Activated naive CD4-positive, alpha-beta T cell treated with anti-CD3 and anti-CD28 coated beads, Interleukin-2, amount 10 ng/mL, durations not matched to agents 7 days and 5 days (primary cell): ENCODE data around the gene SMAD7.

Source experiments
- CTCF ChIA-PET: fragments of 350-600 bp; sonication (Branson Sonifier 250); formaldehyde crosslinking; loops from one replicate; lab custom pipeline; 2021; ENCODE audit warnings: antibody characterized with exemption; lab: Charles Lee
- DNase-seq: peaks from one replicate; pipeline ENCODE4 v3.0.0-alpha.2; 2020
- H3K27ac Mint-ChIP-seq: one replicate; pipeline ENCODE4 v1.8.0; 2021; ENCODE audit warnings: mild to moderate bottlenecking, moderate library complexity, mixed read lengths
- H3K27me3 Mint-ChIP-seq: one replicate; pipeline ENCODE4 v1.8.0; 2021; ENCODE audit warnings: mild to moderate bottlenecking, mixed read lengths
- H3K36me3 Mint-ChIP-seq: one replicate; pipeline ENCODE4 v1.8.0; 2021; ENCODE audit warnings: mixed read lengths
- H3K4me1 Mint-ChIP-seq: one replicate; pipeline ENCODE4 v1.8.0; 2021; ENCODE audit warnings: mixed read lengths
- H3K4me3 Mint-ChIP-seq: one replicate; pipeline ENCODE4 v1.8.0; 2021; ENCODE audit warnings: mild to moderate bottlenecking, moderate library complexity, mixed read lengths
- H3K9me3 Mint-ChIP-seq: one replicate; pipeline ENCODE4 v1.8.0; 2021; ENCODE audit warnings: mixed read lengths

The SMAD7 gene

DNA sequence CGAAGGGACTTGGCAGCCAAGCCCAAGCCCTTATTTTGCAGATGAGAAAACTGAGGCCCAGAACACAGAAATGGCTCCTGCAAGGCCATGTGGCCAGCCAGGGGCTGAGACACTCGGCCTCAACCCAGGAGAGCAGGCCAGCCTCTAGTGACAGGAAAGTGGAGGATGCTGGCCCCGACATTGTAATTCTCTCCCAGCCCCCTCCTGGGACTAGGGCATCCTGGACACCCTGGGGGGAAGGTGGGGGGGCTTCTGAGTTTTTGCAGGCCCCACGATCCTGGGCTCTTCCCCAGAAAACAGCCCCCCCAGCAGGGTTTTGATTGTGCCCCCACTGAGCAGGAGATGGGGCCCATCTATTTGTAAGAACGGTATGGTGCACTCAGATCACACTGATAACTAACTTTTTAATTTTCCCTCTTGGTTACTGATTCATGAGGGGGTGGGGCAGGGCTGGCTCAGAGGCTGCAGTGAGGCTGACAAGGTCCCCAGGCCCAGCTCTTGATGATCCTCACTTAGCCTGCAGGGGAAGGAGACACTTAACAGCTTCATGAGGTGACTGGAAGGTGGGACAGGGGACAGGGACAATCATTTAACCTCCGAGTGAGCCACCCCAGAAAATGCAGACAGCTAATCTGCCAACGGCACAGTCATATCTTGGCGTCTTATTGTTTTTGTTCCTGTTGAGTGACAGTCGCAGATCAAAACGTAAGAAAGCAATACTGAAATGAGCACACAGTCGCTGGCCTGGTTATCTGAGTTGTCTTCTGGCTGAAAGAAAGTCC, 18.9 kb downstream of the SMAD7 start:
- no peaks in the 10 kb centered on the region for H3K9me3 Mint-ChIP-seq
- no peak for DNase-seq
- peak overlapping the region; percentile 45 for H3K4me3 Mint-ChIP-seq
- CTCF ChIA-PET, result interaction anchor here (0.9 kb wide), 1 partner anchor 22 kb away, joined by 3 read pairs; no protein-coding TSS in a partner anchor
- peak overlapping the region; percentile 79 for H3K27ac Mint-ChIP-seq
- peaks cover 99% of the 10 kb centered on the region for H3K4me1 Mint-ChIP-seq
- H3K27me3 Mint-ChIP-seq, result no peaks in the 10 kb centered on the region
- H3K36me3 Mint-ChIP-seq, result peaks cover 48% of the 10 kb centered on the region

DNA sequence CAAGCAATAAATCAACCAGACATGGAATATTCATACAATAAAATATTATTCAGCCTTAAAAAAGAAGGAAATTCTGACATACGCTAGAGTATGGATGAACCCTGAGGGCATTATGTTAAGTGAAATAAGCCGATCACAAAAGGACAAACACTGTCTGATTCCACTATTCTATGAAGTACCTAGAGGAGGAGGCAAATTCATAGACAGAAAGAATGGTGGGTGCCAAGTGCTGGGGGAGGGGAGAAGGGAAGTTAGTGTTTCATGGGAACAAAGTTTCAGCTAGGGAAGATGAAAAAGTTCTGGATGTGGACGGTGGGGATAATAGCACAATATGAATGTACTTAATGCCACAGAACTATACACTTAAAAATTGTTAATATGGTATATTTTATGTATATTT, 19.8 kb downstream of the SMAD7 start:
- no peaks in the 10 kb centered on the region for H3K27me3 Mint-ChIP-seq
- no peak overlapping the region for H3K4me3 Mint-ChIP-seq
- no peak for DNase-seq
- peaks cover 44% of the 10 kb centered on the region for H3K36me3 Mint-ChIP-seq
- H3K27ac Mint-ChIP-seq, result no peak overlapping the region
- CTCF ChIA-PET, result no interaction called here
- H3K4me1 Mint-ChIP-seq, result peaks cover 100% of the 10 kb centered on the region
- H3K9me3 Mint-ChIP-seq, result no peaks in the 10 kb centered on the region

DNA sequence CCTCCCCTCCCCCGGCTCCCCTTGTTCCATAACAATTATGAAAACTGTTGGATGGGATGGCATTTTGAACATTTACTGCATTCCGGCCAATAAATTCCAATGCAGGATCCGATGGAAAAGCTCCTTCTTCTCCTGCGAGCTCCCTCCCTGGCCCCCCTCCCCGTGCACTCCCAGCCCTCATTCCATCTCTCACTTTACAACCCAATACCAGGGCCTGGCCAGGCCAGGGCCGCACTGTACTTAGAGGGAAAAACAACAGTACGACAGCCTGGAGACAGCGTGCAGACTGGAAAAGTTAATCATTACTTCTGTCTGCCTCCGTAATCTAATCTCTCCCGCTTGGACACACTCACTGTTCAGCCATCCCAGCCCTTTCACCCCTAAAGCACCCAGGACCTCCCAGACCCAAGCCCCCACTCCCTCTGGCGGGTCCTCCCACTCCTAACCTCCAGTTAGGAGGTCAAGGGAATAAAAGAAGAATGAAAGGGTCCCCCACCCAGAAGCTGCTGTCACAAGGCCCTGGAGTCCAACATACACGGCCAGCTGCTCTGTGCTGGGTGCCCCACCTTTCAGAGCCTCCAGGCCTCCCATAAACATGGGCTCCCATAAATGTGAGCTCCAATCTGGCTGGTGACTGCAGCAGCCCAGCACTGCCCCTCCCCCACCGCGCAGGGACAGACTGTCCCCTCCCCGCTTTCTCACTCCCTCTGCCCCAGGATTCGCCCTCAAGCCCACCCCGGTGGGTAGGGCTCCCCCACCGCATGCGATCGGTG, 20.6 kb downstream of the SMAD7 start:
- H3K27ac Mint-ChIP-seq, result peak overlapping the region; percentile 79
- H3K36me3 Mint-ChIP-seq, result peaks cover 39% of the 10 kb centered on the region
- CTCF ChIA-PET, result interaction anchor here (1.0 kb wide), 1 partner anchor 18 kb away, joined by 4 read pairs; no protein-coding TSS in a partner anchor
- no peak for DNase-seq
- H3K4me3 Mint-ChIP-seq, result peak overlapping the region; percentile 40
- no peaks in the 10 kb centered on the region for H3K27me3 Mint-ChIP-seq
- H3K9me3 Mint-ChIP-seq, result no peaks in the 10 kb centered on the region
- peaks cover 99% of the 10 kb centered on the region for H3K4me1 Mint-ChIP-seq

DNA sequence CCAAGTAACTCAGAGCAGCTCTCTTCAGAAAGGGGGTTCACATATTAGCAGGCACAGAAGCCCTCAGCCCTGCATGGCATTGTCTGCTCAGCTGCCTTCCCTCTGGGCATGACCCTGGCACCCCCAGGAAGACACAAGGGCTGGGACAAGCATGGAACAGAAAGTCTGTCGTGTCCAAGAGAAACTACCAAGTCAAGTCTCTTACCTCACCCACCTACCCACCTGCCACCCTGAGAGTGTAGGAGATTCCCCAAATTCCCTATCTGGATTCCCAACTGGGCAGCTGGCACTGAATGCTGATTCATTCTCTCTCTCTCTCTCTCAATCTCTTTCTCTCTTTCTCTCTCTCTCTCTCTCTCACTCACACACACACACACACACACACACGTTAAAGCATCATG, 21.6 kb downstream of the SMAD7 start:
- no peaks in the 10 kb centered on the region for H3K27me3 Mint-ChIP-seq
- CTCF ChIA-PET, result interaction anchor here (1.0 to 1.7 kb wide), 3 partner anchors 14 to 47 kb away, joined by 3 to 5 read pairs (median 4); no protein-coding TSS in a partner anchor
- no peaks in the 10 kb centered on the region for H3K9me3 Mint-ChIP-seq
- H3K4me1 Mint-ChIP-seq, result peaks cover 99% of the 10 kb centered on the region
- DNase-seq, result no peak
- peak overlapping the region; percentile 80 for H3K27ac Mint-ChIP-seq
- H3K4me3 Mint-ChIP-seq, result peak overlapping the region; percentile 57
- H3K36me3 Mint-ChIP-seq, result peaks cover 37% of the 10 kb centered on the region

DNA sequence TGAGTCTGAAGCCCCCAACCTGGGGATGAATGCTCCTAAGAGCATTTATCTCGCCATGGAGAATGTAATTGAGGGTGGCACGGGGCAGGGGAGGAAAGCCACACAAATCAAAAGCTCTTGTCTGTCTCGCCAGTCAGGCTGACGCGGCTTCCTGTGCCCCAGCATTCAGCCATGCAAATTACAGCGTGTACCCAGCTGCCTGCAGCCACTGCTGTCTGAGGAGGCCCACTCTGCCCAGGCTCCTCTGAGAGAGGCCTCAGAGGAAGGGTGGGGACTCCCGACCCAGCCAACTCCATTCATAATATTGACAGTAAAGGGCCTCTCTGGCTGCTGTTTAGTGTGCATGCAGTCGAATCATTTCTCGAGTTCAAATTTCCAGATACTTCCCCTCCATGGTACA, 22.0 kb downstream of the SMAD7 start:
- Mint-ChIP-seq H3K36me3 (peaks cover 38% of the 10 kb centered on the region), H3K4me1 (peaks cover 99% of the 10 kb centered on the region)
- CTCF ChIA-PET, result interaction anchor here (1.0 to 1.7 kb wide), 3 partner anchors 14 to 152 kb away, joined by 3 to 5 read pairs (median 3); no protein-coding TSS in a partner anchor

DNA sequence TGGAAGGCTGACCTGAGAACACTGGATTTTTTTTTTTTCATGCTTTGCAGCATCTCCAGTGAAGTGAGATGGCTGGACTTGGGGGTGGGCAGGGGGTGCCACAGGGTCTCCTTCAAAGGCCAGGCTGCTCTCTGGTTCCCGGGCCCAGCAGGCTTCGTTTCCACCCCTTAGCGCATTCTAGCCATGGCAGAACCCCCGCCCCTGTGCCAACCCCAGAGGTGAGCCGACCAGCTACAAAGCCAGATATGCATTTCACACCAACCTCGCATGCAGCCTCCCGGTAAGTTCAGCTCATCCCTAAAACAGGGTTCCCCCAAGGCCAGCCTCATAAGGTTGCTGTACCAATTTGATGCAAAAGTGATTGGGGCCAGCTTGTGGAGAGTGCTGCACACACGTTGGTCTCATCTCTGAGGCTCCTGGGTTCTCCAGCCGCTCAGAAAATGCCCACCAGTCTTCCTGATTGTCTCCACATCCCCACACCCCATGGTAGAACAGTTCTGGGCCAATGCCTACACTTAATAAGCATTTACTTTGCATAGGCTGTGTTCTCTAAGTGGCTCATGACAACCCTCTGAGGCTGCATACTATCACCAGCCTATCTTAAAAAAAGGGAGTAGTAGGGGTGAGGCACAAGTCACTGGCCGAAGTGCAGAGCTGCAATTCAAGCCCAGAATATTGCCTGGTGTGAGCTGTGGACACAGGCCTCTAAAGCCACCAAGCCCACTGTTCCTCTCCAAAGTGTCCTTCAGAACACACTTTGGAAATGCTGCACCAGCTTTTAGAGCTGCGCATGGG, 23.3 kb downstream of the SMAD7 start:
- CTCF ChIA-PET, result interaction anchor here (1.1 to 1.7 kb wide), 2 partner anchors 12 to 151 kb away, joined by 3 to 5 read pairs; no protein-coding TSS in a partner anchor
- Mint-ChIP-seq H3K9me3 (no peaks in the 10 kb centered on the region), H3K27me3 (no peaks in the 10 kb centered on the region), H3K4me3 (no peak overlapping the region), H3K27ac (no peak overlapping the region), H3K36me3 (peaks cover 39% of the 10 kb centered on the region), H3K4me1 (peaks cover 99% of the 10 kb centered on the region)
- no peak for DNase-seq

More for the DNA sequence above, 22.0 kb downstream of the SMAD7 start:
- Mint-ChIP-seq H3K9me3 (no peaks in the 10 kb centered on the region), H3K4me3 (peak overlapping the region; percentile 57), H3K27me3 (no peaks in the 10 kb centered on the region), H3K27ac (peak overlapping the region; percentile 80)
- peak; percentile 82 for DNase-seq

DNA sequence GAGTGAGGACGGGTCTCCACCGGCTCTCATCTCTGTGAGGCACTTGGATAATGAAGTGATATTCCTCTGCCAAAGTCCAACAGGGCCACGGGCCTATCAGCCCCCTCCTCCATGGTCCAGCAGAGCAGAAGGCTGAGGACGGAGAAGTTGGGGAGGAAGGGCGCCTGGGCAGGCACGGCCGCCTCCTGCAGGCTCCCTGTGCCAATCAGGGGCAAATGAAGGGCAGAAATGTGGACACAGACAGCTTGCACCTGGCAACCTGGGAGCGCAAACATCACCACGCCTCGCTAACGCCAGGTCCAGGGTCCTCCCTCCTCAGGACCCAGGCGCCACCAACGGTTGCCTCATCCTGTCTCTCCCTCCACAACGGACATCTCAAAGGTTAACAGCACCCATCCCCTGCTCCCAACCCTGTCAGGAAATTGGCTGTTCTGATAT, 24.3 kb downstream of the SMAD7 start:
- Mint-ChIP-seq H3K4me1 (peaks cover 96% of the 10 kb centered on the region), H3K27ac (no peak overlapping the region), H3K9me3 (no peaks in the 10 kb centered on the region), H3K36me3 (peaks cover 37% of the 10 kb centered on the region), H3K4me3 (no peak overlapping the region), H3K27me3 (no peaks in the 10 kb centered on the region)
- DNase-seq, result no peak
- CTCF ChIA-PET, result interaction anchor here (0.6 kb wide), 1 partner anchor 194 kb away, joined by 3 read pairs; no protein-coding TSS in a partner anchor

DNA sequence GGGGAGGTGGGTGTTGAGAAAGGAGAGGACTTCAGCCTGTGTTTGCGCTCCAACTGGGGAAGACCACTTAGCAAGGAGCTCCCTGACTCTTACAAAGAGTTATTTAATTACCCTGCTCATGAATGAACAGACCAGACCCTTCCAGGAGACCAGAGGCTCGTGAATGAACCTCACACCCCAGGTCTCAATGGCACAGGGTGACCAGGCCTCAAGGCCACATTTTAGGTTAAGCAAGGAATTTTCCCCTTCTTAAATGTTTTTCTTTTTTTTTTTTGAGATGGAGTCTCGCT, 25.3 kb downstream of the SMAD7 start:
- no peaks in the 10 kb centered on the region for H3K27me3 Mint-ChIP-seq
- CTCF ChIA-PET, result interaction anchor here (1.2 kb wide), 1 partner anchor 140 kb away, joined by 3 read pairs; no protein-coding TSS in a partner anchor
- no peak for DNase-seq
- H3K36me3 Mint-ChIP-seq, result peaks cover 40% of the 10 kb centered on the region
- no peaks in the 10 kb centered on the region for H3K9me3 Mint-ChIP-seq
- peaks cover 89% of the 10 kb centered on the region for H3K4me1 Mint-ChIP-seq
- H3K4me3 Mint-ChIP-seq, result no peak overlapping the region
- peak overlapping the region; percentile 68 for H3K27ac Mint-ChIP-seq

DNA sequence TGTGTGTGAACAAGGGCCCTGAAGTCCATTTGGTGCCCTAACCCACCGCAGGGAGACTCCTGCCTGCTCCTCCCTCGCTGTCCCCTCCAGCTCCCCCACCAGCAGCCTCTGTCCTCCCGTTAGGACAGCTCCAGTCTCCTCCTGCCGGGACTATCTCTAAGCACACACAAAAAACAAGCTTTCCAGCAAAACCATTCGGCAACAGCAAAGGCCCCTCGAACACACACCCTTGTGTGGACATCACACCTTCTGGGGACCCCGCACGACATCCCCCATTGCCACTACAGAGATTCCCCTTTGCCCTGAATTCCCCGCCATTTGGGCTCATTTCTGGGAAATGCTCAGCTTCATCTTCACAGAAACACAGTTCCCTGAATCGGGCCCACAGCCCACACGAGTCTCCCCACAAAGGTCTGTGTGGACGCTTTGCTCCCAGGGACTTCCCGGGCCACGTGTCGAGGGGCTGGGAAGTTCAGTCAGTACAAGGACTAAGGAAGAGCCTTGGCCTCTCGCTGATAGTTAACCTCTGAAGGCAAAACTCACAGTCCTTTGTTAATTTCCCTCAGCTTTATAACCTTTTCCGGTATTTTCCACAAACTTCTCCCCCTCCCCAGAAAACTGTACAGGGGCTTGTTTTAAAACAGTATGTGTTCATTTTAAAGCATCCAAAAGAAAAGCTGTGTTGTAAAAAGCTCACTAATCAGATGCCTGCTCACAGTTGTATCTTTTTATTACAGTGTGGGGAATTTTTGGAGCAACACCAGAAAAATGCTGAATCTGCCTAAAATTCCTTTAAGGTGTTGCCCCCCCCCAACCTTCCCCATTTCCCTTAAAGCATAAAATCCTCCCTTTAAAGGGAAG, 25.9 kb downstream of the SMAD7 start:
- CTCF ChIA-PET, result interaction anchor here (1.0 to 1.2 kb wide), 3 partner anchors 23 to 146 kb away, joined by 3 to 4 read pairs (median 3); no protein-coding TSS in a partner anchor
- peak overlapping the region; percentile 68 for H3K27ac Mint-ChIP-seq
- H3K36me3 Mint-ChIP-seq, result peaks cover 45% of the 10 kb centered on the region
- DNase-seq, result peak; percentile 43
- H3K4me3 Mint-ChIP-seq, result peak overlapping the region; percentile 29
- peaks cover 87% of the 10 kb centered on the region for H3K4me1 Mint-ChIP-seq
- H3K9me3 Mint-ChIP-seq, result no peaks in the 10 kb centered on the region
- no peaks in the 10 kb centered on the region for H3K27me3 Mint-ChIP-seq

DNA sequence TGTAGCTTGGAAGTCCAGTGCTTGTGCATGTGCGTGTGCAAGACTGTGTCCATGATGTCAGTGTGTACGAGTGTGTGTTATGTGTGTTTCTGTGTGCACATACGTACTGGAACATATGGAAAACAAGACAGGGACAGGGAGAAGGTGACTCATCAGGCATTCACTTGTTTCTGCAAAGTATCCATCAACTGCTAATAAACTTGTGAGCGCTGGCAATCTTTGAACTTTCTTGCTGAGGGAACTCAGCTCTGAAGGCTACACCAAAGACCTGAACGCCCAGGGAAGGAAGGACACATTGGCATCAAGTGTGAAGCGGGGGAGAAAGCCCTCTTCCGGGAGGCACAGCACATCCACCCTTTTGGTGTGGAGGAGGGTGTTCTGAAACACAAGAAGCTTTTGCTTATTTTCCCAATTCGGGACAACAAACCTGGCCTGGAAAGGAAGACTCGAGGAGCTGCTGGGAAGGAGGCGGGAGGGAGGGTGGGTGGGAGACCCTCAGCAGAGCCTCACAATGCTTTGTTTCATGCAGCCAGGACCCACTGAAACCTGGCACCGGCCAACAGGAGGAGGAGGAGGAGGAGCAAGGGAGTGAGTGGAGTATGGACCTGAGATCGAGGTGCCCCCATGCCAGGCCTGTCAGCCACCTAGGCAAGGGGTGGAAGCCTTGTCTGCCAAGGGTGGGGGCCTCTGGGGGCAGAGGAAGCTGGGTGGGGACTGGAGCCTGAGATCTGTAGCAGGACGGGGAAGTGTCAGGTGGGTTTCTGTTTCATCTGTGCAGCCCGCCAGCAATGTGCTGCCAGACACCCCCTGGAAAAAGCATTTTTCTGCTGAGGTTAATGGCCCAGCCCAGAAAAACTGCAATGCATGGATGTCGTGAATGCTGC, 26.8 kb downstream of the SMAD7 start:
- peaks cover 84% of the 10 kb centered on the region for H3K4me1 Mint-ChIP-seq
- H3K36me3 Mint-ChIP-seq, result peaks cover 48% of the 10 kb centered on the region
- CTCF ChIA-PET, result interaction anchor here (1.0 to 1.2 kb wide), 3 partner anchors 24 to 145 kb away, joined by 3 to 4 read pairs (median 3); no protein-coding TSS in a partner anchor
- no peak for DNase-seq
- peak overlapping the region; percentile 31 for H3K4me3 Mint-ChIP-seq
- H3K27me3 Mint-ChIP-seq, result peaks cover 3% of the 10 kb centered on the region
- no peaks in the 10 kb centered on the region for H3K9me3 Mint-ChIP-seq
- H3K27ac Mint-ChIP-seq, result peak overlapping the region; percentile 47

DNA sequence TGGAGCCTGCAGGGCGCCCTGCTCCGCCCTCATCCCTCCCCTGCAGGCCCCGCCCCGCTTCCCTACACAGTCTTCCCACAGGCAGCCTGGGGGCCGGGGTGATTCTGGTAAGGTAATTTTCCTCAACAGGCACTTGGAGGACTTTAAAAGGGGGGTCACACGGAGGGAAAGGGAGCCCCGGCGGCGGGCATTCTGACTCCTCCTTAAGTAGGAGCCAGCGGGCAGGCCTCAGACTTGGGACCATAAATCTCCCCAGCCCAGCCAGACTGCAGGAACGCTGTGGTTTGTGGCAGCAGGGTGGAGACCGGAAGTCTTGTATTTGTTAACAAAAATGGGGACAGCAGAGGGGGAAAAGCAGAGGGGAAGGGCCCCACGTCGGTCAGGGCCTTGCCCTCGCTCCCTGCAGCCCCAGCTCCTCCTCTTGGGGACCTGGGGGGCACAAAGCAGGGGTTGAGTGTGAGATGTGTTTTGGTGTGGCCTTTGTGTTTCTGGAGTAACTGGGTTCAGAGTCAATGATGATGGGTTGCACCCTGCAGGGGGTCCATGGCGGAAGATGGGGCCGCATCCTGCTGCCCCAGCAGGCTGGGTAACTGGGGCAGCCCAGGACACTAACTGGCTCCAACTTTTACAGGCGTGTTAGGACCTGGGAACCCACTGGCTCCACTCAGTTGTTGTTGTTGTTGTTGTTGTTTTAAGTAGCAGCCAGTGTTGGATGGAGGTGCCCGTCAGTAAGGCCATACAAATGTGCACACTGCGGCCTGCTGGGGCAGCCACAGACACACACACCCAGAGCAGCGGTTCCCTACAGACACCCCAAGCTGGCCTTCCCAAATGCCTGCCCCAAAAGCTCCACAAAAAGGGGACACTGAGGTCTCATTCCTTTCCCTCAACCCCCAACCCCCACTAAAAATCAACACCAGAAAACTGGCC, 27.7 kb downstream of the SMAD7 start:
- peak overlapping the region; percentile 55 for H3K4me3 Mint-ChIP-seq
- peaks cover 77% of the 10 kb centered on the region for H3K4me1 Mint-ChIP-seq
- H3K9me3 Mint-ChIP-seq, result no peaks in the 10 kb centered on the region
- peaks cover 3% of the 10 kb centered on the region for H3K27me3 Mint-ChIP-seq
- H3K36me3 Mint-ChIP-seq, result peaks cover 47% of the 10 kb centered on the region
- peak; percentile 50 for DNase-seq
- H3K27ac Mint-ChIP-seq, result peak overlapping the region; percentile 72
- CTCF ChIA-PET, result no interaction called here
